Astrocyte (in vitro differentiated cells and primary cell): ENCODE results near the gene SAP30L. TPM values are rescaled to one million over a fixed set of nuclear protein-coding genes. Genes with fewer than 3 reads are reported as not detected.

Experiments
- DNase-seq: peaks from one replicate; pipeline ENCODE4 v3.0.0-alpha.2; 2010; ENCODE audit warnings: low read depth
- FAIRE-seq: peaks from 2 replicates; lab custom pipeline; 2011; peaks lifted over from hg19 to GRCh38; lab: Jason Lieb, UNC
- H2AFZ ChIP-seq: 2 replicates; pipeline ENCODE4 v1.6.0; 2012; ENCODE audit warnings: low read depth, low read length, inconsistent platforms
- H3K27ac ChIP-seq: 2 replicates; pipeline ENCODE4 v1.5.1; 2011; ENCODE audit warnings: low read depth, low read length, inconsistent platforms
- H3K27me3 ChIP-seq: 2 replicates; pipeline ENCODE4 v1.6.0; 2011; ENCODE audit warnings: low read length, inconsistent platforms; ENCODE audit not compliant: insufficient read depth
- H3K36me3 ChIP-seq: 2 replicates; pipeline ENCODE4 v1.5.1; 2011; ENCODE audit warnings: low read length, inconsistent platforms; ENCODE audit not compliant: insufficient read depth
- H3K4me1 ChIP-seq: 2 replicates; pipeline ENCODE4 v1.5.1; 2011; ENCODE audit warnings: low read length, inconsistent platforms; ENCODE audit not compliant: insufficient read depth
- H3K4me2 ChIP-seq: 2 replicates; pipeline ENCODE4 v1.6.0; 2012; ENCODE audit warnings: low read length, inconsistent platforms
- H3K4me3 ChIP-seq: 2 replicates; pipeline ENCODE4 v1.5.1; 2011; ENCODE audit warnings: low read depth, mild to moderate bottlenecking, low read length, inconsistent platforms; ENCODE audit not compliant: insufficient read depth
- H3K79me2 ChIP-seq: 2 replicates; pipeline ENCODE4 v1.6.0; 2012; ENCODE audit warnings: mild to moderate bottlenecking, low read length, inconsistent platforms; ENCODE audit not compliant: insufficient read depth
- H3K9ac ChIP-seq: 2 replicates; pipeline ENCODE4 v1.6.0; 2012; ENCODE audit warnings: mild to moderate bottlenecking, low read length, inconsistent platforms
- H3K9me3 ChIP-seq: 2 replicates; pipeline ENCODE4 v1.5.1; 2012; ENCODE audit warnings: low read depth, mild to moderate bottlenecking, low read length, inconsistent platforms; ENCODE audit not compliant: insufficient read depth
- H4K20me1 ChIP-seq: 2 replicates; pipeline ENCODE4 v1.6.0; 2012; ENCODE audit warnings: low read length, inconsistent platforms; ENCODE audit not compliant: insufficient read depth
- H3K27ac Mint-ChIP-seq: one replicate; pipeline ENCODE4 v1.8.0; 2021; ENCODE audit warnings: mild to moderate bottlenecking, mixed read lengths; ENCODE audit not compliant: unreplicated experiment
- H3K27me3 Mint-ChIP-seq: one replicate; pipeline ENCODE4 v1.8.0; 2021; ENCODE audit warnings: low read depth, mixed read lengths; ENCODE audit not compliant: unreplicated experiment
- H3K36me3 Mint-ChIP-seq: one replicate; pipeline ENCODE4 v1.8.0; 2021; ENCODE audit warnings: low read depth, mixed read lengths; ENCODE audit not compliant: unreplicated experiment
- H3K4me1 Mint-ChIP-seq: one replicate; pipeline ENCODE4 v1.8.0; 2021; ENCODE audit warnings: low read depth, mixed read lengths; ENCODE audit not compliant: unreplicated experiment
- H3K4me3 Mint-ChIP-seq: one replicate; pipeline ENCODE4 v1.8.0; 2021; ENCODE audit warnings: mild to moderate bottlenecking, moderate library complexity, mixed read lengths; ENCODE audit not compliant: unreplicated experiment
- H3K9me3 Mint-ChIP-seq: one replicate; pipeline ENCODE4 v1.8.0; 2021; ENCODE audit warnings: mild to moderate bottlenecking, mixed read lengths; ENCODE audit not compliant: unreplicated experiment
- EZH2 ChIP-seq: IDR thresholded peaks from 2 replicates; pipeline ENCODE4 v1.6.1; 2012; ENCODE audit warnings: mild to moderate bottlenecking, low read length, inconsistent platforms; ENCODE audit not compliant: insufficient read depth
- total RNA-seq: library from RNA; stranded (reverse); gene quantifications from 2 replicates; pipeline ENCODE4 v1.2.1, GENCODE V29; 2021
- TF ChIP-seq, protein P1 (sequence below): IDR thresholded peaks from 2 replicates; pipeline ENCODE4 v1.5.1; 2011; ENCODE audit warnings: low read depth, mild to moderate bottlenecking, inconsistent platforms, low read length, moderate library complexity; ENCODE audit not compliant: insufficient read depth

SAP30L gene
- total RNA-seq, 1 donor from 2014 or later, result 26.3 TPM

DNA sequence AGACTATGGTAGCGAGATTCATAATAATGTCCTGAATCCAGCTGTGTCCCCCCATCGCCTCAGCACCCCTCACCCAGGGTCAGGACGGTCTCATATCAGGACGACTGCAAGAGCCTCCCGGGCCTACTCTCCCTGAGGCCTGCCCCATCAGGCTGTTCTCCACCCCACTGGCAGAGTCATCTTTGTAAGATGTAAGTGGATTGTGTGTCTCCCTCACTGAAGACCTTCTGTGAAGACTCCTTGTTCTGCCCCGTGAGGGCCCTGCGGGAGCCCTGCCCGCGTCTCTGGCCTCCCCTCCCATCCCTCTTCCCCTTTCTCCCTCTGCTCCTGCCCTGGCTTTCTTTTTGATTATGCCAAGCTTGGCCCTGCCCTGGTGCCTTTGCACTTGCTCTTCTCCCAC, 43.9 kb upstream of the SAP30L start:
- Histone ChIP-seq H2AFZ (no peak overlapping the region), H3K4me2 (no peak overlapping the region), H3K4me3 (no peak overlapping the region), H3K9me3 (no peaks in the 10 kb centered on the region), H3K27me3 (no peaks in the 10 kb centered on the region), H3K79me2 (no peaks in the 10 kb centered on the region), H4K20me1 (no peaks in the 10 kb centered on the region), H3K4me1 (peaks cover 10% of the 10 kb centered on the region), H3K27ac (no peak overlapping the region), H3K36me3 (peaks cover 7% of the 10 kb centered on the region), H3K9ac (no peak overlapping the region)
- Mint-ChIP-seq H3K36me3 (peaks cover 13% of the 10 kb centered on the region), H3K4me1 (peaks cover 11% of the 10 kb centered on the region), H3K27ac (peak overlapping the region; percentile 28), H3K27me3 (no peaks in the 10 kb centered on the region), H3K4me3 (no peak overlapping the region), H3K9me3 (no peaks in the 10 kb centered on the region)
- no peak for DNase-seq
- FAIRE-seq, result no peak
- TF ChIP-seq EZH2, result no peak
- TF ChIP-seq, protein P1, sequence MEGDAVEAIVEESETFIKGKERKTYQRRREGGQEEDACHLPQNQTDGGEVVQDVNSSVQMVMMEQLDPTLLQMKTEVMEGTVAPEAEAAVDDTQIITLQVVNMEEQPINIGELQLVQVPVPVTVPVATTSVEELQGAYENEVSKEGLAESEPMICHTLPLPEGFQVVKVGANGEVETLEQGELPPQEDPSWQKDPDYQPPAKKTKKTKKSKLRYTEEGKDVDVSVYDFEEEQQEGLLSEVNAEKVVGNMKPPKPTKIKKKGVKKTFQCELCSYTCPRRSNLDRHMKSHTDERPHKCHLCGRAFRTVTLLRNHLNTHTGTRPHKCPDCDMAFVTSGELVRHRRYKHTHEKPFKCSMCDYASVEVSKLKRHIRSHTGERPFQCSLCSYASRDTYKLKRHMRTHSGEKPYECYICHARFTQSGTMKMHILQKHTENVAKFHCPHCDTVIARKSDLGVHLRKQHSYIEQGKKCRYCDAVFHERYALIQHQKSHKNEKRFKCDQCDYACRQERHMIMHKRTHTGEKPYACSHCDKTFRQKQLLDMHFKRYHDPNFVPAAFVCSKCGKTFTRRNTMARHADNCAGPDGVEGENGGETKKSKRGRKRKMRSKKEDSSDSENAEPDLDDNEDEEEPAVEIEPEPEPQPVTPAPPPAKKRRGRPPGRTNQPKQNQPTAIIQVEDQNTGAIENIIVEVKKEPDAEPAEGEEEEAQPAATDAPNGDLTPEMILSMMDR, result no peak

DNA sequence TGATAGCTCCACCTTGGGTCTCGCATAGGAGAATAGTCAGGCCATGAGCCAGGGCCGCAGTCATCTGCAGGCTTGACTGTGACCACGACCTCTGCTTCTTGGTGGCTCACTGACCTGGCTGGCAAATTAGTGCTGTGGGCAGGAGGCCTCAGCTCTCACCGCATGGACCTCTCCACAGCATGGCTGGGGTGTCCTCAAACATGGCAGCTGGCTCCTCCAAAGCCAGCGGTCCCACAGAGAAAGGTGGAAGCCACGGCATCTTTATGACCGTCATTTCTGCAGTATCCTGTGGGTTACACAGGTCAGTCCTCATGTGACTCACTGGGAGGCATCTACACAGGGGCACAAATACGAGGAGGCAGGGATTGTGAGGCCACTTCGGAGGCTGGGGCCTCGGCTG, 43.2 kb upstream of the SAP30L start:
- Histone ChIP-seq H3K27ac (no peak overlapping the region), H3K9me3 (no peaks in the 10 kb centered on the region), H3K4me3 (no peak overlapping the region), H3K4me2 (no peak overlapping the region), H3K36me3 (peaks cover 7% of the 10 kb centered on the region), H2AFZ (no peak overlapping the region), H3K9ac (no peak overlapping the region), H4K20me1 (no peaks in the 10 kb centered on the region), H3K27me3 (no peaks in the 10 kb centered on the region), H3K79me2 (no peaks in the 10 kb centered on the region), H3K4me1 (peaks cover 10% of the 10 kb centered on the region)
- Mint-ChIP-seq H3K9me3 (no peaks in the 10 kb centered on the region), H3K27ac (no peak overlapping the region), H3K36me3 (peaks cover 11% of the 10 kb centered on the region), H3K27me3 (no peaks in the 10 kb centered on the region), H3K4me1 (peaks cover 11% of the 10 kb centered on the region), H3K4me3 (no peak overlapping the region)
- no peak for DNase-seq
- TF ChIP-seq, protein P1, result no peak
- TF ChIP-seq EZH2, result no peak
- FAIRE-seq, result no peak

DNA sequence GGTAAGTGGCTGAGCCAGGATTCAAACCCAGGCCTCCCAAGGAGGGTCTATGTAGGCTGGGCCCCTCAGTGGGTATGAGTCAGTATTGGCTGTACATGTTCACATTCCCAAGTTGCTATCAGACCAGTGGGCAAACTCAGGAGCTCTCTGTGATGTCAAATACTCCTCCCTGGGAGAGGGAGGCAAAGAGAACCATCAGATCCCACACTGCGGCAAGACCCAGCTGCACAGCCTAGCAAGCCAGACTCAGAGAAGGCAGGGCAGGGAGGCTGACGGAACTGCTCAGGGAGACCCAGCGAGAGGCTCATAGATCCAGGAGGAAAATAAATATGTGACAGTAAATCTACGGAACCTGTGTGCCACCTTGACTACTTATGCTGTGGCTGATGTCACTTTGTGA, 42.6 kb upstream of the SAP30L start:
- Histone ChIP-seq H3K27ac (no peak overlapping the region), H4K20me1 (no peaks in the 10 kb centered on the region), H3K9ac (no peak overlapping the region), H3K4me2 (no peak overlapping the region), H2AFZ (no peak overlapping the region), H3K4me1 (peaks cover 10% of the 10 kb centered on the region), H3K36me3 (peaks cover 7% of the 10 kb centered on the region), H3K9me3 (no peaks in the 10 kb centered on the region), H3K4me3 (no peak overlapping the region), H3K79me2 (no peaks in the 10 kb centered on the region), H3K27me3 (no peaks in the 10 kb centered on the region)
- no peak for TF ChIP-seq EZH2
- TF ChIP-seq, protein P1, result no peak
- H3K27ac Mint-ChIP-seq, result peak overlapping the region; percentile 80
- no peaks in the 10 kb centered on the region for H3K9me3 Mint-ChIP-seq
- FAIRE-seq (no peak), DNase-seq (peak; percentile 19)
- no peak overlapping the region for H3K4me3 Mint-ChIP-seq
- H3K27me3 Mint-ChIP-seq, result no peaks in the 10 kb centered on the region
- H3K36me3 Mint-ChIP-seq, result peaks cover 10% of the 10 kb centered on the region
- H3K4me1 Mint-ChIP-seq, result peaks cover 11% of the 10 kb centered on the region
